ENCODE measurements around the gene SPINT2.

The SPINT2 gene

GRCh38 chr19:38337360-38337653 lies 72.9 kb downstream of the SPINT2 start:
- no peak for TF ChIP-seq CTCF (IDR thresholded peaks at IDR 0.05)

GRCh38 chr19:38340927-38341326 lies 76.6 kb downstream of the SPINT2 start:
- no peak for TF ChIP-seq CTCF (IDR thresholded peaks at IDR 0.05)

Data from LNCAP (cell line).